GM12875 (cell line): ENCODE results near the gene TEAD4.

Source experiments
- H3K4me3 ChIP-seq: one replicate; pipeline ENCODE4 v1.5.1; 2011; ENCODE audit warnings: low read depth, low read length, control low read depth
- TF ChIP-seq, protein P1 (sequence below): IDR thresholded peaks from 2 replicates; pipeline ENCODE4 v1.5.1; 2011; ENCODE audit warnings: low read depth, mild to moderate bottlenecking, control low read depth, inconsistent platforms, low read length, moderate library complexity, borderline replicate concordance; ENCODE audit not compliant: insufficient read depth

Gene TEAD4

GRCh38 chr12:3004655-3005565, 45.7 kb downstream of the TEAD4 start:
- no peak overlapping the region for H3K4me3 ChIP-seq
- TF ChIP-seq, protein P1, sequence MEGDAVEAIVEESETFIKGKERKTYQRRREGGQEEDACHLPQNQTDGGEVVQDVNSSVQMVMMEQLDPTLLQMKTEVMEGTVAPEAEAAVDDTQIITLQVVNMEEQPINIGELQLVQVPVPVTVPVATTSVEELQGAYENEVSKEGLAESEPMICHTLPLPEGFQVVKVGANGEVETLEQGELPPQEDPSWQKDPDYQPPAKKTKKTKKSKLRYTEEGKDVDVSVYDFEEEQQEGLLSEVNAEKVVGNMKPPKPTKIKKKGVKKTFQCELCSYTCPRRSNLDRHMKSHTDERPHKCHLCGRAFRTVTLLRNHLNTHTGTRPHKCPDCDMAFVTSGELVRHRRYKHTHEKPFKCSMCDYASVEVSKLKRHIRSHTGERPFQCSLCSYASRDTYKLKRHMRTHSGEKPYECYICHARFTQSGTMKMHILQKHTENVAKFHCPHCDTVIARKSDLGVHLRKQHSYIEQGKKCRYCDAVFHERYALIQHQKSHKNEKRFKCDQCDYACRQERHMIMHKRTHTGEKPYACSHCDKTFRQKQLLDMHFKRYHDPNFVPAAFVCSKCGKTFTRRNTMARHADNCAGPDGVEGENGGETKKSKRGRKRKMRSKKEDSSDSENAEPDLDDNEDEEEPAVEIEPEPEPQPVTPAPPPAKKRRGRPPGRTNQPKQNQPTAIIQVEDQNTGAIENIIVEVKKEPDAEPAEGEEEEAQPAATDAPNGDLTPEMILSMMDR: peak; percentile 64

GRCh38 chr12:3005736-3006135, 46.5 kb downstream of the TEAD4 start:
- TF ChIP-seq, protein P1: no peak
- H3K4me3 ChIP-seq: no peak overlapping the region

GRCh38 chr12:3009780-3010179, 50.6 kb downstream of the TEAD4 start:
- TF ChIP-seq, protein P1: no peak
- no peak overlapping the region for H3K4me3 ChIP-seq

DNA sequence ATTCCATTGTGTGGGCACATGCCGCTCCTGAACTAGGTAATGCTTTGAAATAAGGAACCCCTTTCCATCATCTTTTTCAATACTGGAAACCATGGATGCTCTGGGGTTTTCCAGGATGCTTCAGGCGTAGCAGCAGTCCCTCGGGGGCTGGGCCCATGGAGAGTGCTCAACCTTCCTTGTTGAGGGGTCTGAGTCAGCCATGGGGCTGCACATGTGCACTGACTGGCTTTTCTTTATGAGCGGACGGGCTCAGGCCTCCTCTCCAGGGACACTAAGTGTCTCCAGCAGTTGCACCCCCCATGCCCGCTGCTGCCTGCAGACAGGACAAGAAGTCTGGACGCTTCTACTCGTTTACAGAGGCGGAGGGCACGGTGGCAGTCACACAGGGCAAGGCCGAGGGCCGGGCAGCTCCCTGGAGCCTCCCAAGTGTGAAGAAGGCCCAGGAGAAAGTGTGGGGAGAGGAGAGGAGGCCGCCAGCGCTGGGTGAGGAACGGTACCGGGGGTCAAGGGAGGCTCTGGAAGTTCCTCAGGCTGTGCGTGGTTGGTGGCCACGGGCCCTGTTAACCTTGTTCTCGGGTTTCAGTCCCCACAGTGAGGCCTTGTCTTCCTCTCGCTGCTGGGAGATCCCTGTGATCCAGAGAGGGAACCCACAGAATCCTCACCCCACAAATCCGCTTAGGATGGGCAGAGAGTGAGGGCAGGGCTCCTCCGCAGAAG, 51.2 kb downstream of the TEAD4 start:
- TF ChIP-seq, protein P1: no peak
- H3K4me3 ChIP-seq: no peak overlapping the region

DNA sequence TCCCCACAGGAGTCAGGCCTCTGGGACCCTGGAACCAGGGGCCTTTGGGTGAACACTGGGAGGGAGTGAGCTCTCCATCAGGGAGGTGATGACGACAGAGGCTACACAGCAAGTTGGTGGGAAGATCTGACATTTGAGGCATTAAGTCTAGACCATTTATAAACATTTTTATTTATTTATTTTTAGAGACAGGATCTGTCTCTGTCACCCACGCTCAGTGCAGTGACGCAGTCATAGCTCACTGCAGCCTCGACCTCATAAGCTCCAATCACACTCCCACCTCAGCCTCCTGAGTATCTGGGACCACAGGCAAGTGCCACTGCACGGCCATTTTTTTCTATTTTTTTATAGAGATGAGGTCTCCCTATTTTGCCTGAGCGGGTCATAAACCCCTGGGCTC, 53.6 kb downstream of the TEAD4 start:
- H3K4me3 ChIP-seq: no peak overlapping the region
- TF ChIP-seq, protein P1: no peak

- TF ChIP-seq, protein P1: no peak
- no peak overlapping the region for H3K4me3 ChIP-seq
These were observed 55.4 kb downstream of the TEAD4 start for GRCh38 chr12:3014641-3015040.
